ENCODE measurements around the gene PDXP. TPM values are rescaled to one million over a fixed set of nuclear protein-coding genes. Genes with fewer than 3 reads are reported as not detected.

Gene PDXP
- total and polyA plus RNA-seq, 2 donors, result 3.2 to 15.1 TPM

GRCh38 chr22:37633089-37633624, 25.4 kb upstream of the PDXP start:
- WGBS, result 36% methylated on average over 11 of the region's 11 CpGs
- no peak for DNase-seq (ENCODE audit: extremely low spot score)
- H3K4me3 ChIP-seq (ENCODE audit: low read depth, low read length), result no peak overlapping the region
- H3K4me1 ChIP-seq (ENCODE audit: insufficient read depth), result no peaks in the 10 kb centered on the region
- H3K27ac ChIP-seq (ENCODE audit: low read depth), result peak overlapping the region; percentile 83
- no peaks in the 10 kb centered on the region for H3K36me3 ChIP-seq (ENCODE audit: insufficient read depth)

- WGBS, result 5% methylated on average over 24 of the region's 24 CpGs
- H3K4me1 ChIP-seq (ENCODE audit: insufficient read depth), result no peaks in the 10 kb centered on the region
Measured at GRCh38 chr22:37633625-37634416, 24.7 kb upstream of the PDXP start.

GRCh38 chr22:37634417-37634924, 24.1 kb upstream of the PDXP start:
- Histone ChIP-seq H3K27ac (ENCODE audit: low read depth) (peak overlapping the region; percentile 77), H3K36me3 (ENCODE audit: insufficient read depth) (no peaks in the 10 kb centered on the region), H3K4me3 (ENCODE audit: low read depth, low read length) (no peak overlapping the region), H3K4me1 (ENCODE audit: insufficient read depth) (no peaks in the 10 kb centered on the region)
- WGBS, result 19% methylated on average over 8 of the region's 8 CpGs
- no peak for DNase-seq (ENCODE audit: extremely low spot score)

More at GRCh38 chr22:37633625-37634416, 24.7 kb upstream of the PDXP start:
- no peak overlapping the region for H3K4me3 ChIP-seq (ENCODE audit: low read depth, low read length)
- peak overlapping the region; percentile 83 for H3K27ac ChIP-seq (ENCODE audit: low read depth)
- H3K36me3 ChIP-seq (ENCODE audit: insufficient read depth), result no peaks in the 10 kb centered on the region
- DNase-seq (ENCODE audit: extremely low spot score), result peak; percentile 88

GRCh38 chr22:37635157-37635556, 23.4 kb upstream of the PDXP start:
- Histone ChIP-seq H3K4me3 (ENCODE audit: low read depth, low read length) (no peak overlapping the region), H3K27ac (ENCODE audit: low read depth) (no peak overlapping the region), H3K36me3 (ENCODE audit: insufficient read depth) (no peaks in the 10 kb centered on the region), H3K4me1 (ENCODE audit: insufficient read depth) (no peaks in the 10 kb centered on the region)
- WGBS, result 82% methylated on average over 7 of the region's 7 CpGs
- DNase-seq (ENCODE audit: extremely low spot score), result no peak

GRCh38 chr22:37636186-37636948, 22.2 kb upstream of the PDXP start:
- DNase-seq (ENCODE audit: extremely low spot score), result no peak
- no peaks in the 10 kb centered on the region for H3K36me3 ChIP-seq (ENCODE audit: insufficient read depth)
- no peak overlapping the region for H3K4me3 ChIP-seq (ENCODE audit: low read depth, low read length)
- no peaks in the 10 kb centered on the region for H3K4me1 ChIP-seq (ENCODE audit: insufficient read depth)
- no peak overlapping the region for H3K27ac ChIP-seq (ENCODE audit: low read depth)
- WGBS, result 57% methylated on average over 6 of the region's 6 CpGs

GRCh38 chr22:37636949-37637273, 21.6 kb upstream of the PDXP start:
- Histone ChIP-seq H3K27ac (ENCODE audit: low read depth) (no peak overlapping the region), H3K4me1 (ENCODE audit: insufficient read depth) (no peaks in the 10 kb centered on the region)
- WGBS, result 69% methylated on average over 3 of the region's 3 CpGs

GRCh38 chr22:37638391-37639069, 20.0 kb upstream of the PDXP start:
- Histone ChIP-seq H3K4me1 (ENCODE audit: insufficient read depth) (no peaks in the 10 kb centered on the region), H3K36me3 (ENCODE audit: insufficient read depth) (no peaks in the 10 kb centered on the region), H3K4me3 (ENCODE audit: low read depth, low read length) (peak overlapping the region; percentile 67), H3K27ac (ENCODE audit: low read depth) (peak overlapping the region; percentile 81)
- DNase-seq (ENCODE audit: extremely low spot score), result no peak
- 59% methylated on average over 11 of the region's 11 CpGs for WGBS

More at GRCh38 chr22:37636949-37637273, 21.6 kb upstream of the PDXP start:
- Histone ChIP-seq H3K4me3 (ENCODE audit: low read depth, low read length) (no peak overlapping the region), H3K36me3 (ENCODE audit: insufficient read depth) (no peaks in the 10 kb centered on the region)
- no peak for DNase-seq (ENCODE audit: extremely low spot score)

GRCh38 chr22:37639070-37639760, 19.3 kb upstream of the PDXP start, which contains the start of gene SH3BP1:
Gene SH3BP1, plus strand, starts transcription at chr22:37639669. Its CDS starts 119 bp downstream, at chr22:37639788.
- peak within 1 kb of the TSS; percentile 67 for H3K4me3 ChIP-seq (ENCODE audit: low read depth, low read length)
- WGBS, result 5% methylated on average over 57 of the region's 57 CpGs
- DNase-seq (ENCODE audit: extremely low spot score), result peak; percentile 37
- peak within 1 kb of the TSS; percentile 81 for H3K27ac ChIP-seq (ENCODE audit: low read depth)
- no peaks in the 10 kb centered on the region for H3K36me3 ChIP-seq (ENCODE audit: insufficient read depth)
- no peaks in the 10 kb centered on the region for H3K4me1 ChIP-seq (ENCODE audit: insufficient read depth)

GRCh38 chr22:37639771-37640590, 18.5 kb upstream of the PDXP start:
- H3K4me1 ChIP-seq (ENCODE audit: insufficient read depth), result no peaks in the 10 kb centered on the region
- WGBS, result 6% methylated on average over 27 of the region's 27 CpGs
- no peaks in the 10 kb centered on the region for H3K36me3 ChIP-seq (ENCODE audit: insufficient read depth)
- H3K4me3 ChIP-seq (ENCODE audit: low read depth, low read length), result peak overlapping the region; percentile 67
- no peak for DNase-seq (ENCODE audit: extremely low spot score)
- H3K27ac ChIP-seq (ENCODE audit: low read depth), result peak overlapping the region; percentile 81

GRCh38 chr22:37640591-37641560, 17.6 kb upstream of the PDXP start:
- Histone ChIP-seq H3K36me3 (ENCODE audit: insufficient read depth) (no peaks in the 10 kb centered on the region), H3K4me1 (ENCODE audit: insufficient read depth) (no peaks in the 10 kb centered on the region), H3K27ac (ENCODE audit: low read depth) (peak overlapping the region; percentile 76), H3K4me3 (ENCODE audit: low read depth, low read length) (peak overlapping the region; percentile 67)
- no peak for DNase-seq (ENCODE audit: extremely low spot score)
- WGBS, result 71% methylated on average over 24 of the region's 24 CpGs

- no peak for DNase-seq (ENCODE audit: extremely low spot score)
- Histone ChIP-seq H3K27ac (ENCODE audit: low read depth) (peak overlapping the region; percentile 76), H3K4me1 (ENCODE audit: insufficient read depth) (no peaks in the 10 kb centered on the region), H3K4me3 (ENCODE audit: low read depth, low read length) (no peak overlapping the region), H3K36me3 (ENCODE audit: insufficient read depth) (no peaks in the 10 kb centered on the region)
- WGBS, result 89% methylated on average over 5 of the region's 5 CpGs
Measured at GRCh38 chr22:37641561-37641949, 17.0 kb upstream of the PDXP start.
